Mammary epithelial cell (primary cell): ENCODE measurements around the gene TBC1D22A.

Experiments
- EZH2 ChIP-seq: IDR thresholded peaks from 2 replicates; pipeline ENCODE4 v1.6.1; 2012; ENCODE audit warnings: low read length, inconsistent platforms, borderline replicate concordance
- TF ChIP-seq, protein P1 (sequence below), 2 donors: IDR thresholded peaks in 1 of 2; conservative IDR thresholded peaks in 1 of 2; 2 replicates each; pipeline ENCODE4 v1.5.1; 2011 to 2012; ENCODE audit warnings: inconsistent platforms in 2 of 2, low read length in 2 of 2, mild to moderate bottlenecking in 2 of 2, control low read depth in 1 of 2, low read depth in 1 of 2; ENCODE audit not compliant: insufficient read depth in 1 of 2; ENCODE audit errors: extremely low read depth in 1 of 2

GRCh38 chr22:46792061-46792796 is 29.8 kb downstream of the TBC1D22A start:
- TF ChIP-seq, protein P1, sequence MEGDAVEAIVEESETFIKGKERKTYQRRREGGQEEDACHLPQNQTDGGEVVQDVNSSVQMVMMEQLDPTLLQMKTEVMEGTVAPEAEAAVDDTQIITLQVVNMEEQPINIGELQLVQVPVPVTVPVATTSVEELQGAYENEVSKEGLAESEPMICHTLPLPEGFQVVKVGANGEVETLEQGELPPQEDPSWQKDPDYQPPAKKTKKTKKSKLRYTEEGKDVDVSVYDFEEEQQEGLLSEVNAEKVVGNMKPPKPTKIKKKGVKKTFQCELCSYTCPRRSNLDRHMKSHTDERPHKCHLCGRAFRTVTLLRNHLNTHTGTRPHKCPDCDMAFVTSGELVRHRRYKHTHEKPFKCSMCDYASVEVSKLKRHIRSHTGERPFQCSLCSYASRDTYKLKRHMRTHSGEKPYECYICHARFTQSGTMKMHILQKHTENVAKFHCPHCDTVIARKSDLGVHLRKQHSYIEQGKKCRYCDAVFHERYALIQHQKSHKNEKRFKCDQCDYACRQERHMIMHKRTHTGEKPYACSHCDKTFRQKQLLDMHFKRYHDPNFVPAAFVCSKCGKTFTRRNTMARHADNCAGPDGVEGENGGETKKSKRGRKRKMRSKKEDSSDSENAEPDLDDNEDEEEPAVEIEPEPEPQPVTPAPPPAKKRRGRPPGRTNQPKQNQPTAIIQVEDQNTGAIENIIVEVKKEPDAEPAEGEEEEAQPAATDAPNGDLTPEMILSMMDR (conservative IDR thresholded peaks at IDR 0.05 in 1 of 2, IDR thresholded peaks at IDR 0.05 in 1 of 2; ENCODE audit: extremely low read depth in 1 of 2, insufficient read depth in 1 of 2, low read depth in 1 of 2, low read length in 2 of 2) = no peak
- no peak for TF ChIP-seq EZH2
